GM18951 (cell line): ENCODE data around the gene MYO6.

Source experiments
- POLR2A ChIP-seq: IDR thresholded peaks from 4 replicates; pipeline ENCODE4 v1.6.1; 2011; ENCODE audit warnings: mild to moderate bottlenecking; ENCODE audit not compliant: insufficient read length, insufficient read depth; ENCODE audit errors: extremely low read depth
- in situ Hi-C: fragments of 300-500 bp; cut with MboI; formaldehyde crosslinking; loops from one replicate; pipeline ENCODE4 v1.12.0; 2022; ENCODE audit warnings: low sequenced_read_pairs, mixed read lengths, inconsistent platforms; ENCODE audit not compliant: unreplicated experiment

Gene MYO6

GRCh38 chr6:75751443-75751842, 2.4 kb downstream of the MYO6 start:
- no peak for TF ChIP-seq POLR2A
- in situ Hi-C loops = no loop called here

GRCh38 chr6:75752365-75752764, 3.3 kb downstream of the MYO6 start:
- TF ChIP-seq POLR2A = no peak
- in situ Hi-C loops = no loop called here

GRCh38 chr6:75755704-75756103, 6.7 kb downstream of the MYO6 start:
- in situ Hi-C loops = no loop called here

GRCh38 chr6:75757295-75757694, 8.3 kb downstream of the MYO6 start:
- in situ Hi-C loops = no loop called here
- TF ChIP-seq POLR2A = no peak

More at GRCh38 chr6:75755704-75756103, 6.7 kb downstream of the MYO6 start:
- no peak for TF ChIP-seq POLR2A

- no peak for TF ChIP-seq POLR2A
- in situ Hi-C loops = no loop called here
Observed at GRCh38 chr6:75758061-75758460, 9.0 kb downstream of the MYO6 start.

- no peak for TF ChIP-seq POLR2A
Observed at GRCh38 chr6:75759207-75759606, 10.2 kb downstream of the MYO6 start.

GRCh38 chr6:75760320-75760719, 11.3 kb downstream of the MYO6 start:
- in situ Hi-C loops = no loop called here
- TF ChIP-seq POLR2A = no peak

More at GRCh38 chr6:75759207-75759606, 10.2 kb downstream of the MYO6 start:
- in situ Hi-C loops = no loop called here

GRCh38 chr6:75761489-75761888, 12.4 kb downstream of the MYO6 start:
- in situ Hi-C loops = no loop called here
- TF ChIP-seq POLR2A = no peak

- in situ Hi-C loops = no loop called here
- no peak for TF ChIP-seq POLR2A
Observed at GRCh38 chr6:75762063-75762462, 13.0 kb downstream of the MYO6 start.

GRCh38 chr6:75766387-75766786, 17.3 kb downstream of the MYO6 start:
- TF ChIP-seq POLR2A = no peak
- in situ Hi-C loops = no loop called here

- no peak for TF ChIP-seq POLR2A
- in situ Hi-C loops = no loop called here
Observed at GRCh38 chr6:75770844-75771243, 21.8 kb downstream of the MYO6 start.

- no peak for TF ChIP-seq POLR2A
- in situ Hi-C loops = no loop called here
Observed at GRCh38 chr6:75775219-75775618, 26.2 kb downstream of the MYO6 start.

- in situ Hi-C loops = no loop called here
- TF ChIP-seq POLR2A = no peak
Observed at GRCh38 chr6:75776461-75776860, 27.4 kb downstream of the MYO6 start.

- TF ChIP-seq POLR2A = no peak
- in situ Hi-C loops = no loop called here
Observed at GRCh38 chr6:75778757-75779156, 29.7 kb downstream of the MYO6 start.

- no peak for TF ChIP-seq POLR2A
- in situ Hi-C loops = no loop called here
Observed at GRCh38 chr6:75786152-75786551, 37.1 kb downstream of the MYO6 start.
